H1 (cell line): Measurements from ENCODE around the gene ATF7. TPM values are rescaled to one million over a fixed set of nuclear protein-coding genes. Genes with fewer than 3 reads are reported as not detected.

ENCODE experiments used
- CTCF ChIA-PET: fragments of 300-600 bp; sonication (Branson Sonifier 250); formaldehyde crosslinking; loops from one replicate; lab custom pipeline; 2021; ENCODE audit not compliant: partially characterized antibody; lab: Charles Lee
- POLR2A ChIA-PET: fragments of 300-600 bp; sonication (Branson Sonifier 250); formaldehyde crosslinking; loops from one replicate; lab custom pipeline; 2021; ENCODE audit warnings: inconsistent platforms; ENCODE audit not compliant: partially characterized antibody; lab: Charles Lee
- DNase-seq, 2 experiments: peaks; one replicate each; pipeline versions ENCODE4 v3.0.0 to v3.0.0-alpha.2; 2010 to 2022; ENCODE audit warnings: low spot score in 2 of 2, low read depth in 1 of 2, mixed read lengths in 1 of 2
- FAIRE-seq: peaks from 2 replicates; lab custom pipeline; 2011; peaks lifted over from hg19 to GRCh38; lab: Jason Lieb, UNC
- H2AFZ ChIP-seq: 2 replicates; pipeline ENCODE4 v1.8.1; 2012; ENCODE audit warnings: low read length, inconsistent platforms
- H2AK5ac ChIP-seq: 2 replicates; pipeline ENCODE4 v1.6.1; 2013; ENCODE audit warnings: low read depth, low read length
- H2BK120ac ChIP-seq: replicated peaks from 2 replicates; pipeline ENCODE3; 2013; ENCODE audit warnings: low read depth, low read length, inconsistent platforms
- H2BK12ac ChIP-seq: 2 replicates; pipeline ENCODE4 v1.6.1; 2013; ENCODE audit warnings: low read depth, low read length
- H2BK15ac ChIP-seq: 2 replicates; pipeline ENCODE4 v1.6.1; 2013; ENCODE audit warnings: low read length
- H2BK20ac ChIP-seq: 2 replicates; pipeline ENCODE4 v1.6.1; 2013; ENCODE audit warnings: low read length
- H2BK5ac ChIP-seq: 2 replicates; pipeline ENCODE4 v1.6.1; 2013; ENCODE audit warnings: low read depth, low read length
- H3K14ac ChIP-seq: 2 replicates; pipeline ENCODE4 v1.6.1; 2013; ENCODE audit warnings: inconsistent platforms; ENCODE audit not compliant: insufficient read length
- H3K18ac ChIP-seq: 2 replicates; pipeline ENCODE4 v1.6.1; 2013; ENCODE audit warnings: low read length; ENCODE audit errors: extremely low read depth
- H3K23ac ChIP-seq: 2 replicates; pipeline ENCODE4 v1.6.1; 2013; ENCODE audit warnings: inconsistent platforms; ENCODE audit not compliant: insufficient read length
- H3K23me2 ChIP-seq: 2 replicates; pipeline ENCODE4 v1.6.1; 2013; ENCODE audit warnings: low read depth, low read length
- H3K27ac ChIP-seq: 2 replicates; pipeline ENCODE4 v1.6.1; 2011; ENCODE audit warnings: low read depth, low read length, inconsistent platforms
- H3K27me3 ChIP-seq, 4 experiments: replicated peaks in 1 of 4; 1 replicate in 1 of 4; 2 replicates in 3 of 4; pipeline versions ENCODE4 v1.6.1 to v1.8.1; 2011 to 2013; ENCODE audit warnings: low read length in 3 of 4, mild to moderate bottlenecking in 3 of 4, inconsistent platforms in 2 of 4, mixed read lengths in 2 of 4, moderate library complexity in 1 of 4; ENCODE audit not compliant: control insufficient read depth in 3 of 4, insufficient read depth in 3 of 4; ENCODE audit errors: extremely low read depth in 1 of 4
- H3K36me3 ChIP-seq, 4 experiments: 2 replicates each; pipeline versions ENCODE4 v1.6.1 to v1.8.1; 2011 to 2013; ENCODE audit warnings: mild to moderate bottlenecking in 4 of 4, low read length in 3 of 4, moderate library complexity in 2 of 4, control low read depth in 1 of 4, inconsistent platforms in 1 of 4; ENCODE audit not compliant: insufficient read depth in 4 of 4, control insufficient read depth in 2 of 4
- H3K4ac ChIP-seq: replicated peaks from 2 replicates; pipeline ENCODE3; 2013; ENCODE audit warnings: low read length, low read depth, mixed read lengths, inconsistent platforms; ENCODE audit not compliant: insufficient read length
- H3K4me1 ChIP-seq, 4 experiments: replicated peaks in 1 of 4; 1 replicate in 1 of 4; 2 replicates in 3 of 4; pipeline versions ENCODE4 v1.6.1 to v1.8.1; 2011 to 2013; ENCODE audit warnings: low read length in 3 of 4, inconsistent platforms in 2 of 4, mixed read lengths in 1 of 4; ENCODE audit not compliant: insufficient read depth in 4 of 4, control insufficient read depth in 3 of 4
- H3K4me2 ChIP-seq, 2 experiments: 2 replicates each; pipeline versions ENCODE4 v1.6.1 to v1.8.1; 2011 to 2013; ENCODE audit warnings: low read depth in 2 of 2, low read length in 2 of 2, control low read depth in 1 of 2, inconsistent platforms in 1 of 2, mild to moderate bottlenecking in 1 of 2; ENCODE audit not compliant: insufficient read depth in 1 of 2
- H3K4me3 ChIP-seq, 4 experiments: fragments of 200-600, 300-600 bp in 1 of 4; sonication (generic), shearing (Covaris generic), sonication (Bioruptor Twin) in 1 of 4; 2 replicates each; pipeline versions ENCODE4 v1.5.1 to v1.8.1; 2011 to 2016; ENCODE audit warnings: low read length in 4 of 4, low read depth in 3 of 4, control low read depth in 2 of 4, inconsistent platforms in 2 of 4, mild to moderate bottlenecking in 2 of 4, mixed read lengths in 1 of 4, moderate library complexity in 1 of 4; ENCODE audit not compliant: insufficient read depth in 2 of 4; ENCODE audit errors: extremely low read depth in 1 of 4
- H3K56ac ChIP-seq: replicated peaks from 2 replicates; pipeline ENCODE3; 2013; ENCODE audit warnings: low read depth, mild to moderate bottlenecking, mixed read lengths, low read length, inconsistent platforms; ENCODE audit not compliant: insufficient read length
- H3K79me1 ChIP-seq: 2 replicates; pipeline ENCODE4 v1.6.1; 2013; ENCODE audit warnings: low read depth, low read length, control low read depth
- H3K79me2 ChIP-seq, 2 experiments: 2 replicates each; pipeline versions ENCODE4 v1.6.1 to v1.8.1; 2012 to 2013; ENCODE audit warnings: low read length in 2 of 2, mild to moderate bottlenecking in 2 of 2, inconsistent platforms in 1 of 2; ENCODE audit not compliant: insufficient read depth in 2 of 2, control insufficient read depth in 1 of 2
- H3K9ac ChIP-seq, 4 experiments: replicated peaks in 1 of 4; 1 replicate in 1 of 4; 2 replicates in 3 of 4; pipeline versions ENCODE4 v1.6.1 to v1.8.1; 2011 to 2013; ENCODE audit warnings: low read depth in 3 of 4, low read length in 3 of 4, control low read depth in 2 of 4, mild to moderate bottlenecking in 2 of 4, moderate library complexity in 2 of 4, inconsistent platforms in 1 of 4; ENCODE audit errors: extremely low read depth in 1 of 4
- H3K9me3 ChIP-seq, 2 experiments: 2 replicates each; pipeline versions ENCODE4 v1.6.1 to v1.8.1; 2012 to 2013; ENCODE audit warnings: mild to moderate bottlenecking in 2 of 2, moderate library complexity in 2 of 2, control low read depth in 1 of 2, inconsistent platforms in 1 of 2, low read depth in 1 of 2, low read length in 1 of 2, mixed read lengths in 1 of 2; ENCODE audit not compliant: insufficient read depth in 2 of 2
- H4K20me1 ChIP-seq, 2 experiments: replicated peaks in 1 of 2; 2 replicates each; pipeline versions ENCODE3 to v1.8.1; 2011 to 2013; ENCODE audit warnings: inconsistent platforms in 2 of 2, low read length in 2 of 2, mild to moderate bottlenecking in 1 of 2; ENCODE audit not compliant: insufficient read depth in 2 of 2, control insufficient read depth in 1 of 2
- H4K5ac ChIP-seq: 2 replicates; pipeline ENCODE4 v1.6.1; 2013; ENCODE audit warnings: low read length, low read depth, mixed read lengths, inconsistent platforms; ENCODE audit not compliant: insufficient read length
- H4K8ac ChIP-seq: 2 replicates; pipeline ENCODE4 v1.8.0; 2013; ENCODE audit warnings: mild to moderate bottlenecking, moderate library complexity, low read length, inconsistent platforms; ENCODE audit not compliant: insufficient read depth; ENCODE audit errors: extremely low read depth
- H4K91ac ChIP-seq: replicated peaks from 2 replicates; pipeline ENCODE3; 2013; ENCODE audit warnings: low read length, mixed read lengths, inconsistent platforms; ENCODE audit not compliant: insufficient read length
- WGBS, 2 experiments: shearing (Covaris generic) in 1 of 2; methylation state at CpG; one replicate each; pipeline versions ENCODE4 v1.1.6 to v1.1.7; 2013 to 2015; ENCODE audit warnings: low lambda C conversion rate in 2 of 2, mixed read lengths in 2 of 2, inconsistent platforms in 1 of 2, low coverage in 1 of 2, missing lambda C conversion rate in 1 of 2; ENCODE audit not compliant: insufficient replicate concordance in 2 of 2, insufficient coverage in 1 of 2, insufficient read length in 1 of 2; ENCODE audit errors: extremely low coverage in 1 of 2, missing lambda C conversion rate in 1 of 2; 5-methylcytosine and 5-hydroxymethylcytosine counted together
- polyA plus RNA-seq, 7 experiments: library from polyadenylated mRNA; depleted of rRNA in 3 of 7; stranded (reverse) in 5 of 7; unstranded in 2 of 7; fragments of >200 nt in 5 of 7; fragments of 200-250 nt in 2 of 7; gene quantifications; 1 replicate in 5 of 7; 2 replicates in 1 of 7; 4 replicates in 1 of 7; pipeline versions ENCODE4 v1.2.1 to v1.2.3, GENCODE V29; 2011 to 2013; ENCODE audit warnings: missing spikeins in 2 of 7, mixed read lengths in 2 of 7
- total RNA-seq: library from RNA; stranded (reverse); fragmentation: NEBNext Ultra II Directional; extraction: Animal tissue kit (Norgen Biotek cat#: 25700); gene quantifications from 2 replicates; pipeline ENCODE4 v1.2.1, GENCODE V29; 2021

ATF7 gene
- total and polyA plus RNA-seq, 2 of the 8 experiments (the other 6 are each of a cell fraction or from before 2014, with no cell fraction given): 10.1 to 16.6 TPM

DNA sequence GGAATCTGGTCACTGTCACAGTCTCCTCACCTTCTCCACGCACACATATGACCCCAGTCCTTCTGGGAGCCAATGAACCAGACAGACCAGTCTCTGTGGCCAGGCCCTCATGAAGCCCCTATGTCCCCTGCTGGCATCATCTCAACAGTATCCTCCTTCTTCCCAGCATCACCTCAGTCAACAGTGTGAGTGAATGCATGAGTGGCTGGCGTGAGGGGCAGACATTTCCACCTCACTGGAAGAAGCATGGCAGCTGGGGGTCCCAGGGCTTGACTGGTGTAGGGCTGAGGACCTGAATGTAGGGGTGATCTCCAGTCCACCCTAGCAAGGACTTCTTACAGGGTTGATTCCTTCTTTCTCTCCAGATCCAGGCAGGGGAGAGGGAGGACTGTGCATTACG, 128.7 kb downstream of the ATF7 start:
- H3K18ac ChIP-seq: no peak overlapping the region
- peak overlapping the region; percentile 95; the same call in 1 of the 2 replicates for H2BK5ac ChIP-seq
- H3K4ac ChIP-seq: no peak overlapping the region
- H4K8ac ChIP-seq: no peak overlapping the region
- ChIA-PET POLR2A (interaction anchor here (1.0 to 67.0 kb wide), 6 partner anchors 10 to 176 kb away, joined by 3 to 3397 read pairs (median 28); partner anchors contain the start of genes AAAS, NPFF, PCBP2 and PRR13), CTCF (interaction anchor here (1.1 to 5.5 kb wide), 6 partner anchors 11 to 176 kb away, joined by 3 to 41 read pairs (median 6); partner anchors contain the start of genes AAAS and SP7)
- no peaks in the 10 kb centered on the region for H4K20me1 ChIP-seq
- H3K79me1 ChIP-seq: peaks cover 16% of the 10 kb centered on the region
- no peak overlapping the region for H3K9ac ChIP-seq
- DNase-seq (no peak), FAIRE-seq (no peak)
- peak overlapping the region; percentile 82 for H2BK20ac ChIP-seq
- H2AK5ac ChIP-seq: peak overlapping the region; percentile 75; the same call in 1 of the 2 replicates
- H2BK15ac ChIP-seq: peak overlapping the region; percentile 76; the same call in 1 of the 2 replicates
- peaks cover 0 to 27% of the 10 kb centered on the region in 2 experiments; a peak in 2 of 4 replicates for H3K79me2 ChIP-seq
- H3K4me1 ChIP-seq: peaks cover 15 to 55% (median 27%) of the 10 kb centered on the region in 4 experiments
- no peak overlapping the region for H4K5ac ChIP-seq
- peak overlapping the region; percentile 45 for H4K91ac ChIP-seq
- no peak overlapping the region for H2BK120ac ChIP-seq
- WGBS, 2 experiments: 92% methylated on average over 3 of the region's 3 CpGs; no CpG with 5 or more reads in 1 of the 2 experiments
- H3K56ac ChIP-seq: no peak overlapping the region
- H3K27ac ChIP-seq: no peak overlapping the region
- H3K4me2 ChIP-seq: peak overlapping the region; percentile 78 to 98; a peak in 2 of 4 replicates
- no peak overlapping the region for H3K23ac ChIP-seq
- peak overlapping the region; percentile 93; the same call in 1 of the 2 replicates for H2BK12ac ChIP-seq
- H3K27me3 ChIP-seq: no peaks in the 10 kb centered on the region
- H3K23me2 ChIP-seq: peaks cover 30% of the 10 kb centered on the region
- no peak overlapping the region for H3K14ac ChIP-seq
- no peak overlapping the region for H3K4me3 ChIP-seq
- no peaks in the 10 kb centered on the region for H3K36me3 ChIP-seq
- no peak overlapping the region for H2AFZ ChIP-seq
- no peaks in the 10 kb centered on the region for H3K9me3 ChIP-seq
